Epithelial cell of esophagus (primary cell): ENCODE measurements around the gene PACC1.

Experiments used
- DNase-seq: peaks from one replicate; pipeline ENCODE4 v3.0.0; 2010; ENCODE audit warnings: low read depth
- H3K4me3 ChIP-seq: 2 replicates; pipeline ENCODE4 v1.5.1; 2011; ENCODE audit warnings: mild to moderate bottlenecking, low read length, control low read depth
- TF ChIP-seq, protein P1 (sequence below): IDR thresholded peaks from 2 replicates; pipeline ENCODE4 v1.5.1; 2011; ENCODE audit warnings: low read depth, mild to moderate bottlenecking, low read length, control low read depth, inconsistent platforms; ENCODE audit not compliant: insufficient read depth; ENCODE audit errors: missing control alignments

PACC1 gene

DNA sequence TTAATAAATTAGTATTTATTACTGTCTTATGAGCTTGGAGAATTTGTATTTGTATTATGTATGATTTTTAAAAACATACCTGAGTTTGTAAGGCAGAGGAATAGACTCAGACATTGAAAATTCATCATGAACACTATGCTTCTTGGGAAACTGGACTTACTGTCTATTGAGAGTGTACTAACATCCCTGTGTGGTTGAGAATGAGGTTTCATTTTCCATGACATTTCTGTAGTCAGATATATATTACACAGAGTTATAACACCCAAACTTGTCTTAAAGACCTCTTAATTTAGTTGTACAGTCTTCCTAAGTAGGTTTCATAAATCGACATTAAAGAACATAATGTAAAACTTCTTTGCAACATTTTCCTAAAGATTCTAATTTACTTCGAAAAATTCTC lies 99.5 kb downstream of the PACC1 start:
- no peak overlapping the region for H3K4me3 ChIP-seq
- TF ChIP-seq, protein P1, sequence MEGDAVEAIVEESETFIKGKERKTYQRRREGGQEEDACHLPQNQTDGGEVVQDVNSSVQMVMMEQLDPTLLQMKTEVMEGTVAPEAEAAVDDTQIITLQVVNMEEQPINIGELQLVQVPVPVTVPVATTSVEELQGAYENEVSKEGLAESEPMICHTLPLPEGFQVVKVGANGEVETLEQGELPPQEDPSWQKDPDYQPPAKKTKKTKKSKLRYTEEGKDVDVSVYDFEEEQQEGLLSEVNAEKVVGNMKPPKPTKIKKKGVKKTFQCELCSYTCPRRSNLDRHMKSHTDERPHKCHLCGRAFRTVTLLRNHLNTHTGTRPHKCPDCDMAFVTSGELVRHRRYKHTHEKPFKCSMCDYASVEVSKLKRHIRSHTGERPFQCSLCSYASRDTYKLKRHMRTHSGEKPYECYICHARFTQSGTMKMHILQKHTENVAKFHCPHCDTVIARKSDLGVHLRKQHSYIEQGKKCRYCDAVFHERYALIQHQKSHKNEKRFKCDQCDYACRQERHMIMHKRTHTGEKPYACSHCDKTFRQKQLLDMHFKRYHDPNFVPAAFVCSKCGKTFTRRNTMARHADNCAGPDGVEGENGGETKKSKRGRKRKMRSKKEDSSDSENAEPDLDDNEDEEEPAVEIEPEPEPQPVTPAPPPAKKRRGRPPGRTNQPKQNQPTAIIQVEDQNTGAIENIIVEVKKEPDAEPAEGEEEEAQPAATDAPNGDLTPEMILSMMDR = no peak
- no peak for DNase-seq
